ENCODE results near the gene DUS2.

DNA sequence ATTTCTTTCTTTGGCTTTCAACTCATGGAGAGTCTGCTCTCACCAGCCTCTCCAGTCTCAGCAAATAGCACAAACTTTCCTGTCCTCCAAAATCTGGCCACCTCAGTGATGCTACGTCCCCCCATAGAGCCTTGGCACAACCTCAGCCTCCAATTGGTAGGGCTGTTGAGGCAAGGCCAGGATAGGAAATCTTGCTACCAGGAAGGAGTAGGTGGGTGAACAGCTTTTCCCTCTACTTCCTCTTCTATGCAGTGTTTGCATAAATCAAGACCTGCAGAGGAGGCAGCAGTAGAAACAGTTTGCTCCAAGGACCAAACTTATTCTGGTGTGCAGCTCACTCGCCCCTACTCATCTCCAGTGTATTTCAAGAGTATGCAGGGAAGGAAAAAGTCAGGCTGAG, 23.1 kb upstream of the DUS2 start:
- TF ChIP-seq CTCF (IDR thresholded peaks at IDR 0.05) (no peak), ZFX (IDR thresholded peaks at IDR 0.05; ENCODE audit: borderline replicate concordance) (no peak)
